HG03139 (cell line): ENCODE results near the gene SRPX.

ENCODE experiments used
- ATAC-seq: cut with Tn5 transposase; IDR thresholded peaks from one replicate; pipeline ENCODE4 v1.9.1; 2021; ENCODE audit not compliant: unreplicated experiment

The SRPX gene

DNA sequence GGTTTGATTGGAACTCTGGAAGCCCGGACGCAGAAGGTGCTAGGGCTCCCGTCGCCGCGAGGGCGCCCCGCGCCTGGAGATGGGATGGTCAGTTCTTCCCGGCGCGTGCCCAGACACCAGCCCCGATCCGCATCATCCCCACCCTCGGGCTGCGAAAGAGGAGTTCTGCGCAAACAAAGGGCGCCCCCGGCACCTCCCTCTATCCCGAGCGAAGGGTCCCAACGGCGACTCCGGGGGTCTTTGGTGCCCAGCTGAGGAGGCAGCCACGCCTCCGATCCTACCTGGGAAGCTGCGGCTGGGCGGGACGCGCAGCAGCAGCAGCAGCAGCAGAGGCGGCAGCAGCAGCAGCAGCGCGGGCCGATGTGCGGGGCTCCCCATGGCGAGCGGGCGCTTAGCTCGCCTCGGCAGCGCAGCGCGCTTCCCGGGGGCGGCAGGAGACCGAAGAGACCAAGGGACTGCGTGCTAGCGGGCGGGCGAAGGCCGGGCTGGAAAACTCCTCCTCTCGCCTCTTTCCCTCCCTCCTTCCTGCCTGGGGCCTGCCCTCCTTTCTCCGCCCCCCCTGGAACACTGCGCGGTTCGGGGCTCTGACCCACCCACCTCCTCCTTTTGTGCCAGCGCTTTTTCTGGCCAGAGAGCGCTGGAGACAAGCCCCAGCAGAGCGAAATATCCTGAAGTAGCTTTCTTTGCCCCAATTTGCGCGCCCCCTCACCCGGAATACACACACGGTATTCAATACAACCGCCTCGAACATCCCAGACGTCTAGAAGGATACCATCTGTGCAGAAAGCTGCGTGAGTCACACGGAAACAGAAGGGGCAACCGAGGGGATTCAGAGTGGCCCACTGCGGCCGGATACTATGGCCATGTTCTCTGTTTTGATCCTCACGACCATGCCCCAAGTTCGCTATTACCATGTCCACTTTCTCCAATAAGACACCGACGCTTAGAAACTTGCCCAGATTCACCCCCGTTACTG is at the start of gene SRPX:
TSS of gene SRPX (minus strand) at position 457 of the 976 bp plus-strand sequence. CDS start at position 378, 79 bp downstream.
- ATAC-seq = peak; percentile 19

GRCh38 chrX:38268011-38268410 is 47.3 kb upstream of the SRPX start:
- ATAC-seq = no peak

DNA sequence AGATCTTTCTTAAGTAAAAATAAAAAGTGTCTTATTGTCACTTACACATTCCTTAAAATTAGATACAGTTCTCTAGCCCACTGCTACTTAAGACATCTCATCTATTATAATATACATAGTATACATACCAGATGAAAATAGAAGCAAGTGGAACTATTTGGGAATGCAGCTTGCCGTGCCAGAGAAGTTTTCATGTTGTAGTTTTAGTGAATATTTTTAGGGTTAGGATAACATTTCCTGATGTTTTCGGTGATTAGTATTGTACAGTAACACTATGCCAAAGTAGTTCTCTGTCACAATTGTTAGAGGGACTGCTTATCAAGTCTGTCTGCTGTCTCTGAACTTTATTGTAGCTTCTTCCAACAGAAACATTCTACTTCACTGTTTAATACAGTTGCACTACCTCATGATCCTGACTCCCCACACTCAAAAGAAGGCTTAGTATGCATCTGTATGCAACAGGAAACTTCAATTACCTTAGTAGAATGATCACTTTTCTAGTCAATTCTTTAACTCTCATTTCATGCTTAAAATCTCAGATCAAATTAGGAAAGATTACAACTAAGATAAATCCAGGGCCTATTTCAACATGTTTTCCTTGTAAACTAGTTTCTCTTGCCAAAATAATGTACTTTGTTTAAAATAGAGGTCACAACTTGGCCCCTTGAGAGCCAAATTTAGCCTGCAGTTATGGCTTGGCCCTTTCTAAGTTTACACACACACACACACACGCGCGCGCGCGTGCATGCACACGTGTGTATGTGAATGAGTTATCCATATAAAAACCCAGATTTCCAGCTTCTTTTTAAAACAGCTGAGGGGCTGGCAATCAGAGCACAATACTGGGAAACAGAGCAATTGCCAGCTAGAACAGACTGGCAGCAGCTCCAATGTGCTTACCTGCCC is 42.3 kb upstream of the SRPX start:
- ATAC-seq = no peak

DNA sequence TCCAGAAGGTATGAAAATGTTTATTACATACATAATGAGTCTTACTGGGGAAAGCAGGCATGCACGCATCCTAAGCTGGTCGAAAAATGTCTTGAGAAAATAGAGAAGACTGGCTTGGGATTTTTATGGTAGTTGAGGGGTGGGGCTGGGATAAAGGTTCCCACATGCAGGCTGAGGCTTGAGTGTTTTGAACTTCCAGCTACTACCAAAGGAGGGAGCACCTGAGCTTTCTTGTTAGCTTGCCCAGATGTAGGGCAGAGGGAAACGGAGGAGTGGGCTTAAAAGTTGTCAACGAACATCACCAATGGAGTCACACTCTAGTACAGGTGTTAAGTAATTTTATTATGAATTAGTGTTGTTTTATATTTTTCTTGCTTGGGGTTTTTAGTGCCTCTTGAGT is 39.6 kb upstream of the SRPX start:
- peak; percentile 65 for ATAC-seq

DNA sequence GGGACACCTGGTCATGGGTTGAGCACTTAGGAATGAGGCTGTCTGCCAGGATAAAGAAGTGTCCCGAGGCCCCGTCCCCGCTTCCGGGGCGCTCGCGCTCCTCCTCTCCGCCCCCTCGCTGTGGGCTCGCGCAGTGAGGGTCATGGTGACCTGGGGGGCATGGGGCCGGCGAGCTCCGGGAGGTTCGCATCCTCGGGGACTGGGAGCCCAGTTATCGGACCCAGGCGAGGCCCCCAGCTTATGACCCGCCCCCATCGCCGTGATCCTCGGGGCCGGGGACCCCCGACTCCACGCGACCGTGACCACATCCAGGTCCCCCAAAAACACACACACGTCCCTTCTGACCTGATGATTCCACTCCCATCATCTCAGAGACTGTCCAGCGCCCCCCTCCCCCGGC is 35.3 kb upstream of the SRPX start:
- no peak for ATAC-seq

DNA sequence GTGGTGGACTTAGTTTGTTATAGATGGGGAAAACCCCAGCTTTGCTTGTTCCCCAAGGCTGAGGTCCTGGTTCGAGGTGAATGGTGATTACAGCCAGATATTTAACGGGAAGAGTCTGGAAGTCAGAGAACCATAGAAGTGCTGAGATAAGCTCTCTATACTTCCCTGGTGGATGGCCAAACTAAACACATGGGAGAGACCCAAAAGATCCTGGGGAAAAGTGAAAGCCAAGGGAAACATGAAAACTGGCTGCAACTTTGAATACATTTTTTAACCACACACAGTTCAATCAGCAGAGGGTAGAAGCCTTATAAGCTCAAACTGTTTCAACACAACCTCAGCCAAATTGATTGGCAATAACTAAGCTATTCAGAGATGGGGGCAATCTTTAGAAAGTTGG is 29.3 kb upstream of the SRPX start:
- no peak for ATAC-seq

- no peak for ATAC-seq
These were observed 26.4 kb upstream of the SRPX start for GRCh38 chrX:38247051-38247450.

GRCh38 chrX:38240541-38240940 is 19.9 kb upstream of the SRPX start:
- no peak for ATAC-seq

- no peak for ATAC-seq
These were observed 16.4 kb upstream of the SRPX start for GRCh38 chrX:38236901-38237615.

DNA sequence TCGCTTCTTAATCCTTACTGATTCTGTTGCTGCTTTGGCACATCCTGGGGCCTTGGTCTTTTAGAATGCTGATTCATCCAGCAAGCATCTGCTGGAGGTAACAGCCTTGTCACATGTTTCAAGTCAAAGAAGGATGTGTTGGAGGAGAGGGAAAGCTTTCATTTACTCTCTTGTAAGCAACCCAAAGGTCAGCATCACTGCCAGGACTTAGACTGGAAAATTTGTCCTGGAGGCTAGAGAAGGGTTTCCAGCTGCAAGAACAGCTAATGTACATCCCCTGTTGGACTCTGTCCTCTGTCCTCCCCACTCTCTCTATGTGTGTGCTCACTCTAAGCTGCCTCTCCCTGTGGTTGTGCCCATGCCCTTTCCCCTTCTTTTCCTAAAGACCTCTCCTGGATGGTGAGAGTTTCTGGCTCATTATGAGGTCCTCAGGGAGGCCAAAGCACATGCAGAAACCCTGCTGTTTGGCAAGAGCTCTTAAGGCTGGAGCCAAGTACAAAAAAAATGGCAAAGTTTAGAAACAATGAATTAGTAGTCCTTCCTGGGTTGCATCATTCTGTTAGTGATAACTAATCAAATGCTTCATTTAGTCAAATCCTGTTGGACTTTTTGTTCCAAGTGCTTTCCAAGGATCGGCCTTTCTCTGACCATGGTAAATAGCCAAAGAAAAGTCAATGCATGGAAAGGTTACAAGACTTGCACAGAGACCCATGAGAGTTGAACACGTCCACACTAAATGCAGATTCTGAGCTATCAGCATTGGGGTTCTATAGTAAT is 13.4 kb upstream of the SRPX start:
- no peak for ATAC-seq

DNA sequence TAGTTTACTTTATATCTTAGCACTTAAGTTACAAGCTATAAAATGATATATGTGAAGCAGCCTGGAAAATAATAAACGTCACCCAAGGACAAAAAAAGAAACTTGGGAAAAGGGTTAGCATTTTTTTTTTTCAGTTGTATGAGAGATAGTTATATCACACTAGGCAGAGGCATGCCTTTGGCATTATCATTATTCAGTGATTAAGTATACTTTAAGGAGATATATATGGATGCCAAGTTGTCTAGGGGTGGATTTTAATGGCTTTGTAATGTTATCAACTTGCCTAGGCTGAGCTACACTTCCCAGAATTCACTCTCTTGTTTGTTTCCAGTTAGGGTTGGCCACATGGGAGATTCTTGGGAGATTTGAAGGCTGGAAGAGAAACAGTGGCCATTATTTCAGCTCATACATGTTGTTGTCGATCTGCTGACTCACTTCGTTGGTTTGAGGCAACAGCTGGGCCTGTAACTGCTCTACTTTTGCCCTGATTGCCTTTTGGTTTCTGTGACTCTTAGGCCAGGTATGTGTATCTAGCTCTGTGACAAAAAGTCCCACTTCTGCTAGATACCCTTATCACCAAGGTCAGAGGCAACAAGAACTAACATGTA is 11.5 kb upstream of the SRPX start:
- no peak for ATAC-seq

GRCh38 chrX:38225093-38225492 is 4.4 kb upstream of the SRPX start:
- ATAC-seq = no peak

DNA sequence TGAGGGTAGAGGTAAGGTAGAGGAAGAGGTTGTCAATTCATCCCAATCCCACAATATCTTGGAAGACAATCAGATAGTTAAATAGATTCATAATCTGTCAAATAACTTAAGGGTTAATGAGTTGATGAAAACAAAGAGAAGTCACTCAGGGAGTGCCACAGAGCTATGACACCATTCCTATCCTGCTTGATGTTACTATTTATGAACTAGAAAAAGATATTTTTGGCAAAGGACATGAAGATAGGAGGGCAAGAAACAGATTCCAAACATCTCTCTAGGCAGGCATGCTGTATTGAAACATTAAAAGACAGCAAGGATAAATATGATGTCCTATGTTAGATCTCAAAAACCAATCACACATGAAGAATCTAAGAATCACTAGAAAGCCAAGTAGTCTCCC is 3.5 kb upstream of the SRPX start:
- ATAC-seq = no peak

- no peak for ATAC-seq
These were observed 789 bp upstream of the SRPX start for GRCh38 chrX:38221391-38221929.

- peak; percentile 73 for ATAC-seq
These were observed 652 bp downstream of the SRPX start for GRCh38 chrX:38220024-38220414.

GRCh38 chrX:38216642-38217041 is 4.0 kb downstream of the SRPX start:
- ATAC-seq = no peak

DNA sequence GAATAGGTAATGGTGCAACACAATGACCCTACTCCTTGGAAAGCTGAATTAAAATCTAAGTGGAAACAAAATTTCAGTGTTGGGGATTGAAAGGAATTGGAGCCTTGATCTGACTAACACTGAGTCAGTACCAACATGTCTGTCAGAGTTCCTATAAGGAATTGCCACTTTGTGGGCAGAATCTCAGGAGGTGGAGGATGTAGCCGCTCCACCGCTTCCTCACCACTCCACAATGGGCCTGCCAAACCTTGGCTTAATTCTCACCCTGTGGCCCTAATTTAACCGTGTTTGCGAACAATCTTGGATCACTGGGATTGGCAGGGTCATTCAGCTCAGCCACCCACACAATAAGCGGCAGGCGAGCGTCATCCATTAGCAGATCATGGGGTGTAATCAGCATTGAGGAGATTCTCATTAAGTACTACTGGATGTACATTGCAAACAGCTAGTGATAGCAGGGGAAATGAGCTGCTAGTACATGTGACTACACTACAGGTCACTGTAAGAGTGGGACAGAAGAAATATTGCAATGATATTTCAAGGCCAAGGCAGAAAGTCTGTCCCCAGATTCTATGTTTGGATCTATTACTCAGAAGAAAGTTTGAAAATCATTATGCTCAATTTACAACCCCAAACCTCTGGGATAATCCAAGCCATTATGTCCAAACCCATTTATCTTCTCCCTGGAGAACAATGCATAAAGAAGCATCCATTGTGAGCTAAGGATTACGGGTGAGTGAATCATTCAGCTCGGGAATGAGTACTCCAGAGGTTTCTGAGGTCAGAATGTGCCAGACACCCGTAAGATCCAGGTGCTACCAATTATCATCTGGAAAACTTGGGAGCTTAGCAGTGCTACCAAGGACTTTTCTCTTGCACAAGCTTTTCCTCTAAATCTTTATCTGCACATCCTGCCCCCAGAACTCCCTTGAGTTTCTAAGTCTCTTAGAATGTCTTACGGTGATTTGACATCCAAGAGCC is 5.8 kb downstream of the SRPX start:
- ATAC-seq = no peak

DNA sequence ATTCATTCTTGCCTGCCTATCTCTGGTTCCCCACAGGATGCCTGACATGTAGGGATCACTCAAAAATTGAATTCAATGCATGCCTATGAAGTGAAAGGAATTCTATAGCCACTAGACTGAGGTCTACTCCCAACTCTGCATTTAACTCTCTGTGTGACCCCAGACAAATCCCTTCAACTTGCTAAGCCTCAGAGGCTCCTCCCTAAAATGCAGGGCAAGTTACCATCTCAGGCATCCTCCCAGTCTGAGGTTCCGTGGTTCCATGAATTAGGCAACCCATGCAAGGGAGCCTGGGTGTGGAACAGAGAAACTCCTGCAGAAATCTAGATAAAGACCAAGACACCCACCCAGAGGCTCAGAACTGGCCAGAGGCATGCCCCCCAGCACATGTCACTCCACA is 6.6 kb downstream of the SRPX start:
- ATAC-seq = no peak
